GM19328 (cell line): ENCODE measurements around the gene DNAJC17.

Source experiments
- ATAC-seq: cut with Tn5 transposase; IDR thresholded peaks from one replicate; pipeline ENCODE4 v1.9.1; 2021; ENCODE audit warnings: mild to moderate bottlenecking, moderate library complexity; ENCODE audit not compliant: unreplicated experiment

DNAJC17 gene

GRCh38 chr15:40807028-40807887 lies at the start of gene DNAJC17, which contains the start of gene ZFYVE19:
Gene DNAJC17 (minus strand): TSS chr15:40807473. CDS start chr15:40807446, 27 bp downstream.
Gene ZFYVE19 (plus strand): TSS chr15:40807089. CDS start chr15:40807590, 501 bp downstream.
- ATAC-seq = peak; percentile 90

GRCh38 chr15:40856746-40857145 lies 49.5 kb upstream of the DNAJC17 start:
- ATAC-seq = no peak

- no peak for ATAC-seq
These were observed 48.5 kb upstream of the DNAJC17 start for GRCh38 chr15:40855706-40856234.

- ATAC-seq = no peak
These were observed 46.9 kb upstream of the DNAJC17 start for GRCh38 chr15:40854161-40854560.

GRCh38 chr15:40853241-40853890 lies 46.1 kb upstream of the DNAJC17 start:
- ATAC-seq = no peak

- no peak for ATAC-seq
These were observed 45.3 kb upstream of the DNAJC17 start for GRCh38 chr15:40852529-40852928.

- ATAC-seq = no peak
These were observed 43.4 kb upstream of the DNAJC17 start for GRCh38 chr15:40850576-40851112.

- peak; percentile 66 for ATAC-seq
These were observed 40.1 kb upstream of the DNAJC17 start for GRCh38 chr15:40847223-40847961.

GRCh38 chr15:40846841-40847222 lies 39.6 kb upstream of the DNAJC17 start:
- ATAC-seq = no peak

GRCh38 chr15:40845511-40846284 lies 38.4 kb upstream of the DNAJC17 start:
- ATAC-seq = no peak

- no peak for ATAC-seq
These were observed 37.8 kb upstream of the DNAJC17 start for GRCh38 chr15:40845036-40845435.

- ATAC-seq = no peak
These were observed 37.4 kb upstream of the DNAJC17 start for GRCh38 chr15:40844696-40845030.

- no peak for ATAC-seq
These were observed 36.8 kb upstream of the DNAJC17 start, which contains the start of gene SPINT1 for GRCh38 chr15:40843885-40844695. Gene SPINT1 (plus strand): TSS chr15:40844048. CDS start chr15:40844555, 507 bp downstream.

- no peak for ATAC-seq
These were observed 36.1 kb upstream of the DNAJC17 start for GRCh38 chr15:40843261-40843884.

- ATAC-seq = no peak
These were observed 34.5 kb upstream of the DNAJC17 start for GRCh38 chr15:40841741-40842140.

- no peak for ATAC-seq
These were observed 31.5 kb upstream of the DNAJC17 start for GRCh38 chr15:40838756-40839155.

GRCh38 chr15:40836020-40836419 lies 28.7 kb upstream of the DNAJC17 start:
- no peak for ATAC-seq

- no peak for ATAC-seq
These were observed 25.6 kb upstream of the DNAJC17 start for GRCh38 chr15:40832903-40833302.

- no peak for ATAC-seq
These were observed 24.6 kb upstream of the DNAJC17 start for GRCh38 chr15:40831861-40832260.
